ENCODE data around the gene OCLN. TPM values are rescaled to one million over a fixed set of nuclear protein-coding genes. Genes with fewer than 3 reads are reported as not detected.
"Not testable (repeated sequence)": the region's sequence is repeated elsewhere in the genome, so short reads cannot be mapped to it uniquely, and the experiment has no call there.

Gene OCLN
- total RNA-seq, 1 experiment from 2014 or later = 35.4 TPM

DNA sequence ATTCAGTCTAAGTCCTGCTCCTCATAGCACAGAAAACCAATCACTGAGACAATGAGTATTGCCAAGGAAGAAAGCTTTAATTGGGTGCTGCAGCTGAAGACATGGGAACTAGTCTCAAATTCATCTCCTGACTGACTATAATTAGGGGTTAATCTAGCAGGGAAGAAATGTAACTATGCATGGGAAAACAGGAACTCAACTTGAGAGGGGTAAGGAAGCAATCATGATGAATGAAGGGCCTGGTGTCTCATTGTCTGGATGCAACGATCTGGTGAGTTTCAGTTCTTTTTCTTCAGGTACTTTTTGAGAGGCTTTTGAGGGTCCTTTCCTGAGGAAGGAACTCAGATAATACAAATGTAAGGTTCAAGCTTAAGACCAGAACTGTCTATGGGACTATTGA lies 24.0 kb upstream of the OCLN start:
- DNase-seq = no peak
- Histone ChIP-seq H3K27ac (ENCODE audit: low read length) (no peak overlapping the region), H3K9ac (ENCODE audit: low read length) (no peak overlapping the region), H3K4me1 (ENCODE audit: insufficient read depth, low read length) (no peaks in the 10 kb centered on the region), H3K9me2 (replicated peaks; ENCODE audit: low read length) (no peaks in the 10 kb centered on the region), H3K79me2 (ENCODE audit: low read length) (no peaks in the 10 kb centered on the region), H3F3A (ENCODE audit: low read length, unreplicated experiment) (no peaks in the 10 kb centered on the region), H3K4me2 (ENCODE audit: low read length) (no peak overlapping the region), H4K20me1 (ENCODE audit: low read length) (no peaks in the 10 kb centered on the region), H3K4me3 (ENCODE audit: low read length) (no peak overlapping the region), H3K9me3 (ENCODE audit: low read length) (no peaks in the 10 kb centered on the region), H2AFZ (ENCODE audit: low read length) (no peak overlapping the region), H3K36me3 (ENCODE audit: low read depth, low read length) (no peaks in the 10 kb centered on the region), H3K27me3 (ENCODE audit: low read length) (no peaks in the 10 kb centered on the region)
- TF ChIP-seq EZH2phosphoT487 (IDR thresholded peaks at IDR 0.05; ENCODE audit: borderline replicate concordance, low read length) = no peak
- no peak for TF ChIP-seq CTCF (conservative IDR thresholded peaks at IDR 0.05; ENCODE audit: low read depth, low read length)
- TF ChIP-seq EZH2 (IDR thresholded peaks at IDR 0.05; ENCODE audit: low read length, unreplicated experiment) = no peak
- ChIA-PET POLR2A (ENCODE audit: unreplicated experiment) (no interaction called here), CTCF (no interaction called here)
- BruUV-seq (replicated peaks) = no TSS peak
- ATAC-seq = no peak
- intact Hi-C loops (cut with micrococcal nuclease) = no loop called here

DNA sequence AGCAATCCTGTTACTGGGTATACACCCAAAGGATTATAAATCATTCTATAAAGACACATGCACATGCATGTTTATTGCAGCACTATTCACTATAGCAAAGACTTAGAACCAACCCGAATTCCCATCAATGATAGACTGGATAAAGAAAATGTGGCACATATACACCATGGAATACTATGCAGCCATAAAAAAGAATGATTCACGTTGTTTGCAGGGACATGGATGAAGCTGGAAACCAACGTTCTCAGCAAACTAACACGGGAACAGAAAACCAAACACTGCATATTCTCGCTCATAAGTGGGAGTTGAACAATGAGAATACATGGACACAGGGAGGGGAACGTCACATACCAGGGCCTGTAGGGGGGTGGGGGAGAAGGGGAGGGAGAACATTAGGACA lies 21.1 kb upstream of the OCLN start:
- POLR2A ChIA-PET (ENCODE audit: unreplicated experiment); H3K4me3 ChIP-seq (ENCODE audit: low read length); CTCF ChIA-PET; H3K79me2 ChIP-seq (ENCODE audit: low read length); H3K4me1 ChIP-seq (ENCODE audit: insufficient read depth, low read length); H4K20me1 ChIP-seq (ENCODE audit: low read length); H3K27me3 ChIP-seq (ENCODE audit: low read length); H3K4me2 ChIP-seq (ENCODE audit: low read length); H3K9me3 ChIP-seq (ENCODE audit: low read length); H3K9me2 ChIP-seq (replicated peaks; ENCODE audit: low read length); H3K27ac ChIP-seq (ENCODE audit: low read length); intact Hi-C loops (cut with micrococcal nuclease); ATAC-seq; H3K9ac ChIP-seq (ENCODE audit: low read length); H2AFZ ChIP-seq (ENCODE audit: low read length); H3F3A ChIP-seq (ENCODE audit: low read length, unreplicated experiment); BruUV-seq (replicated peaks); DNase-seq; H3K36me3 ChIP-seq (ENCODE audit: low read depth, low read length): not testable (repeated sequence)

GRCh38 chr5:69472535-69473143 lies 20.0 kb upstream of the OCLN start:
- H3K4me2 ChIP-seq (ENCODE audit: low read length); H4K20me1 ChIP-seq (ENCODE audit: low read length); DNase-seq; H2AFZ ChIP-seq (ENCODE audit: low read length); CTCF ChIA-PET; H3K4me1 ChIP-seq (ENCODE audit: insufficient read depth, low read length); H3K9me2 ChIP-seq (replicated peaks; ENCODE audit: low read length); POLR2A ChIA-PET (ENCODE audit: unreplicated experiment); H3K9me3 ChIP-seq (ENCODE audit: low read length); H3K36me3 ChIP-seq (ENCODE audit: low read depth, low read length); H3K79me2 ChIP-seq (ENCODE audit: low read length); H3K27me3 ChIP-seq (ENCODE audit: low read length); H3K9ac ChIP-seq (ENCODE audit: low read length); H3K4me3 ChIP-seq (ENCODE audit: low read length); H3F3A ChIP-seq (ENCODE audit: low read length, unreplicated experiment); intact Hi-C loops (cut with micrococcal nuclease); H3K27ac ChIP-seq (ENCODE audit: low read length); ATAC-seq; BruUV-seq (replicated peaks): not testable (repeated sequence)

- intact Hi-C loops (cut with micrococcal nuclease) = no loop called here
- Histone ChIP-seq H3F3A (ENCODE audit: low read length, unreplicated experiment) (no peaks in the 10 kb centered on the region), H3K27me3 (ENCODE audit: low read length) (no peaks in the 10 kb centered on the region), H3K4me2 (ENCODE audit: low read length) (no peak overlapping the region), H3K79me2 (ENCODE audit: low read length) (no peaks in the 10 kb centered on the region), H3K9me2 (replicated peaks; ENCODE audit: low read length) (no peaks in the 10 kb centered on the region), H4K20me1 (ENCODE audit: low read length) (no peaks in the 10 kb centered on the region), H3K9ac (ENCODE audit: low read length) (no peak overlapping the region), H3K36me3 (ENCODE audit: low read depth, low read length) (no peaks in the 10 kb centered on the region), H2AFZ (ENCODE audit: low read length) (no peak overlapping the region), H3K4me3 (ENCODE audit: low read length) (no peak overlapping the region), H3K9me3 (ENCODE audit: low read length) (no peaks in the 10 kb centered on the region), H3K27ac (ENCODE audit: low read length) (no peak overlapping the region), H3K4me1 (ENCODE audit: insufficient read depth, low read length) (no peaks in the 10 kb centered on the region)
- no peak for TF ChIP-seq EZH2 (IDR thresholded peaks at IDR 0.05; ENCODE audit: low read length, unreplicated experiment)
- no peak for TF ChIP-seq CTCF (conservative IDR thresholded peaks at IDR 0.05; ENCODE audit: low read depth, low read length)
- no peak for TF ChIP-seq EZH2phosphoT487 (IDR thresholded peaks at IDR 0.05; ENCODE audit: borderline replicate concordance, low read length)
- BruUV-seq (replicated peaks) = no TSS peak
- DNase-seq = no peak
- ChIA-PET POLR2A (ENCODE audit: unreplicated experiment) (no interaction called here), CTCF (no interaction called here)
- no peak for ATAC-seq
Measured at GRCh38 chr5:69477170-69477569, 15.4 kb upstream of the OCLN start.

DNA sequence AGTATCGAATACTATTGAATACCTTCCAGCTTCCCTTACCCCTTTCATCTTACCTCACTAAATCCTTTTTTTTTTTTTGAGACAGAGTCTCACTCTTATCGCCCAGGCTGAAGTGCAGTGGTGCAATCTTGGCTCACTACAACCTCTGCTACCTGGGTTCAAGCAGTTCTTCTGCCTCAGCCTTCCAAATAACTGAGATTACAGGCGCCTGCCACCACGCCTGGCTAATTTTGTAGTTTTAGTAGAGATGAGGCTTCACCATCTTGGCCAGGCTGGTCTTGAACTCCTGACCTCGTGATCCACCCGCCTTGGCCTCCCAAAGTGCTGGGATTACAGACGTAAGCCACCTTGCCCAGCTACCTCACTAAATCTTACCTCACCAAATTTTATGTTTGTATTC lies 14.3 kb upstream of the OCLN start:
- H3K36me3 ChIP-seq (ENCODE audit: low read depth, low read length); H4K20me1 ChIP-seq (ENCODE audit: low read length); H3K4me3 ChIP-seq (ENCODE audit: low read length); H2AFZ ChIP-seq (ENCODE audit: low read length); H3K9ac ChIP-seq (ENCODE audit: low read length); H3K4me1 ChIP-seq (ENCODE audit: insufficient read depth, low read length); BruUV-seq (replicated peaks); DNase-seq; ATAC-seq; H3K79me2 ChIP-seq (ENCODE audit: low read length); intact Hi-C loops (cut with micrococcal nuclease); POLR2A ChIA-PET (ENCODE audit: unreplicated experiment); H3F3A ChIP-seq (ENCODE audit: low read length, unreplicated experiment); H3K9me2 ChIP-seq (replicated peaks; ENCODE audit: low read length); H3K4me2 ChIP-seq (ENCODE audit: low read length); H3K9me3 ChIP-seq (ENCODE audit: low read length); H3K27ac ChIP-seq (ENCODE audit: low read length); H3K27me3 ChIP-seq (ENCODE audit: low read length); CTCF ChIA-PET: not testable (repeated sequence)

Data from PC-3 (cell line).